HG03175 (cell line): Measurements from ENCODE around the gene ACKR1.

Experiments
- ATAC-seq: cut with Tn5 transposase; IDR thresholded peaks from one replicate; pipeline ENCODE4 v1.9.1; 2021; ENCODE audit warnings: mild to moderate bottlenecking, moderate library complexity; ENCODE audit not compliant: unreplicated experiment

ACKR1 gene

GRCh38 chr1:159204161-159205141 lies at the start of gene ACKR1:
Gene ACKR1, plus strand, starts transcription at chr1:159204875. Its CDS starts 85 bp downstream, at chr1:159204960.
- no peak for ATAC-seq

- peak; percentile 93 for ATAC-seq
Observed at GRCh38 chr1:159161001-159161718, 43.5 kb upstream of the ACKR1 start.

DNA sequence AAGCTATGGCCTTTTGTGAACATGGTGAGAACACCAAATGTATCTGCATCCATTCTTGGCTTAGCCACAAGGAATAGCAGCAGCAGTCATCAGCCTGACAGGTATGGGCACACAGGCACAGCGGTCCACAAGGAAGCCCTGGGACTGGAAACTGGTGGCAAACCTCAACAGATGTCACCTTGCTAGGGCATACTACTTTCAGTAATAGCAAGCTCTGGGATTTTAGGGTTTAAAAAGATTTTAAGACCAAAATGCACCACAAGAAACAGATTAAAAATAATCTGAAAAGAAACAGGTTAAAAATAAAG lies 43.0 kb upstream of the ACKR1 start:
- ATAC-seq, result no peak

- no peak for ATAC-seq
Observed at GRCh38 chr1:159162516-159163265, 42.0 kb upstream of the ACKR1 start.

- no peak for ATAC-seq
Observed at GRCh38 chr1:159163614-159164228, 41.0 kb upstream of the ACKR1 start.

- ATAC-seq, result no peak
Observed at GRCh38 chr1:159168043-159168442, 36.6 kb upstream of the ACKR1 start.

DNA sequence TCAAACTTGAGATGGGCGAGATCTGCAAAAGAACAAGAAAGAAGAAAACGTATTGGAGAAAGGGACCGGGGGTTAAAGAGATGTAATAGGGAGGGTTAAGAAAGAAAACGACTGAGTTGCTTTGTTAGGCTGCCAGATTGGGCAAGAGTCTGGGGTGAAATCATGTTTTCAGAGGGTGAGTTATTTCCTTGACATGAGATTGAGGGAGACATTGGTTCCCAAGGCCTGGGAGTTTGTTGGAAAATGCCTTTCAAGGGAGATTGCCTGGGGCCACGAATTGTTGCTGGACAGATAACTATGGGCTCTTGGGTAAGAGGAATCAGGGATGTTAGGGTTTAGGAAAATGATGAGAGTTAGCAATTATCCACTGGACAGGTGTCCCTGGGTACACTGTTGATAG lies 34.0 kb upstream of the ACKR1 start:
- no peak for ATAC-seq

DNA sequence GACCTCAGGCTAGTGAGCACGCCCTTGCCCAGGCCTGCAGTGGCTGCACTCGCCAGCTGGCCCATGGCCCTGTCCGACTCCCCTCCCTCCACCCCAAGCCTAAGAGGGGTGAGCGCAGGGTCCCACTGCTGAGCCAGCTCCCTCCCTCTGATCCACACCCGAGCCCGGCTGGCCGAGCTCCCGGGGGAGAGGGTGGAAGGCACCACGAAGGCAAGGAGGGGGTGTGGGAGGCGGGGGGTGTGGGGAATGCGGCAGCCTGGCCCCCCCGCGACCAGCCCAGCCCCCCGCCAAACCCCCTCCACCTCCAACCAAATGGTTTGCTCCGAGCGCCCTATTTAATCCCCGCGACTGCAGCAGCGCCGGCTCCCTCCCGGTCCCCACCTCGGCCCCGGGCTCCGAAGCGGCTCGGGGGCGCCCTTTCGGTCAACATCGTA lies 33.4 kb upstream of the ACKR1 start, which contains the start of gene CADM3:
TSS of gene CADM3 (plus strand) at position 362 of the 434 bp plus-strand sequence. CDS start 151 bp downstream, outside the sequence.
- ATAC-seq, result no peak

GRCh38 chr1:159171688-159172501 lies 32.8 kb upstream of the ACKR1 start:
- no peak for ATAC-seq

GRCh38 chr1:159172614-159173291 lies 31.9 kb upstream of the ACKR1 start:
- no peak for ATAC-seq

DNA sequence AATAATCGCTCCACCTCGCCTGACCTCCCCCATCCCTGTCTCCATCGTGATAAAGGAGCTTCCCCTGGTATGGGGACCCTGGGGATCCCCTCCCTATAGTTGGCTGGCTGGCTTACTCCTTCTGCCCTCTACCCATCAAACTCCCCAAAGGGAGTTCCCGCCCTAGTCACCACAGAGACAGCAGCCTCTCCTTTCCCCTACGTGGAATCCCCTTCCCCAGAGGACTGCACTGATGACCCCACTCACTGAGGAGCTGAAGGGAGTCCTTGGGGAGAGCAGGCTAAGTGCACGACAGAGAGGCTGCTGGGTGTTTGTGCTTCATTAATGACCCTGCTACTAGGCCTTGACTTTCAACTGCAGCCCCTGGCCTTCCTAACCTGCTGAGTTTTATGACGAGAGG lies 31.4 kb upstream of the ACKR1 start:
- no peak for ATAC-seq

GRCh38 chr1:159175571-159175970 lies 29.1 kb upstream of the ACKR1 start:
- ATAC-seq, result no peak

DNA sequence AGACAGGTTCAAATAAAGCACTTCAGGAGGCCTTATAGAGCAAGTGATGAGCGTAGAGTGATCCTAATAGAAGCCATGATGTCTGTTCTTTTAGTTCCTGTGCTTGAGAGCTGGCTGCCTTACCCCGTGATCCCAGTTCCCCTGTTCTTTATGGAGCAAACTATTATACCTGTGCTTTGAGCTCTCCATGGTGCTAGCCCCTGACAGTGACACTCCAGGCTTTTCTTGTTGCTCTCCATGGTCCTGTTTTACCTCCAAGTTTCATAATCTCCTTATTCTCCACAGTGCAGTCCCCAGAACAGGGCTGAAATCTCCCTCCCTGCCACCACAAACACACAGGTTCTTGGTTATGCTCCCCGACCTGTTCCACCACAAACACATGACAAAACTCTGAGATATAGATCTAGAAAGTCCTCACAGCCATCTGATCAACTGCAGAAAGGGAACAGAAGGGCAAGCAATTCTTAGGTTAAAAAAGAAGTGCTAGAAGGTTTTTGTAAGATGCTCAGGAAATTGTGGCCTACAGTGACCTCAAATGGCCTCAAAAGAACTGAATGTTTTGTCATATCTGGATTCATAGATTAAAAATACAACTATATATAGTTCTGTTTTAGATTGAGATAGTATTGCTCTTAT lies 27.3 kb upstream of the ACKR1 start:
- ATAC-seq, result peak; percentile 47

DNA sequence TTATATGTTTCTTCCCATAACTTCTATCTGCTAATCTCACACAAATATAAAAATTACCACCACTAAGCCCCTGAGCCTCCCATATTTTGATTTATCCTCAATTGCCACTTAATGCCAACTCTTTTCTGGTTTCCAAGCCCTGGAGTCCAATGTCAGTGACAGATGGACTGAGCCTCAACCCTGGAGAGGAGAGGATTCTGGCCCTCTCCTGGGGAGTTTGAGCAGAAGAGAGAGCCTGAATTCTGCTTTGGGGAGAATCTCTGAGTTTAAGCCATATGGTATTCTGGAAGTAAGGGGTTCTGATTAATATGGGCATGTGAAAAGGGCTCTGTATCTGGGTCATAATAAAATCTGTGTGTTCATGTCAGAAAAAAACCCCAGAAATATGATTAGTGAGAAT lies 24.8 kb upstream of the ACKR1 start:
- ATAC-seq, result no peak

GRCh38 chr1:159180516-159180915 lies 24.2 kb upstream of the ACKR1 start:
- no peak for ATAC-seq

GRCh38 chr1:159181328-159182024 lies 23.2 kb upstream of the ACKR1 start:
- no peak for ATAC-seq

- no peak for ATAC-seq
Observed at GRCh38 chr1:159184201-159184600, 20.5 kb upstream of the ACKR1 start.

- no peak for ATAC-seq
Observed at GRCh38 chr1:159185121-159185520, 19.6 kb upstream of the ACKR1 start.
